Liver (tissue), 9 donors: ENCODE data around the gene TTC34. TPM values are rescaled to one million over a fixed set of nuclear protein-coding genes. Genes with fewer than 3 reads are reported as not detected.

Experiments used
- DNase-seq: peaks from one replicate; pipeline ENCODE4 v3.0.0-alpha.2; 2017; ENCODE audit warnings: low spot score
- H3K27ac ChIP-seq, 2 donors: one replicate each; pipeline ENCODE4 v1.7.0; 2013; ENCODE audit warnings: inconsistent platforms in 2 of 2, low read length in 2 of 2, control low read depth in 1 of 2, low read depth in 1 of 2, mild to moderate bottlenecking in 1 of 2
- H3K27me3 ChIP-seq, 4 donors: one replicate each; pipeline versions ENCODE4 v1.6.1 to v1.7.0; 2013; ENCODE audit warnings: low read length in 3 of 4, inconsistent platforms in 1 of 4, mild to moderate bottlenecking in 1 of 4, moderate library complexity in 1 of 4; ENCODE audit not compliant: control insufficient read depth in 4 of 4, insufficient read depth in 4 of 4
- H3K36me3 ChIP-seq, 4 donors: one replicate each; pipeline versions ENCODE4 v1.6.1 to v1.7.0; 2013; ENCODE audit warnings: low read length in 3 of 4, mild to moderate bottlenecking in 3 of 4, low read depth in 1 of 4, moderate library complexity in 1 of 4; ENCODE audit not compliant: control insufficient read depth in 4 of 4, insufficient read depth in 3 of 4
- H3K4me1 ChIP-seq, 4 donors: one replicate each; pipeline versions ENCODE4 v1.6.1 to v1.7.0; 2013; ENCODE audit warnings: low read length in 3 of 4, mild to moderate bottlenecking in 3 of 4, moderate library complexity in 1 of 4; ENCODE audit not compliant: control insufficient read depth in 4 of 4, insufficient read depth in 4 of 4
- H3K4me3 ChIP-seq, 3 donors: one replicate each; pipeline versions ENCODE4 v1.6.1 to v1.7.0; 2013; ENCODE audit warnings: low read length in 3 of 3, control low read depth in 1 of 3, low read depth in 1 of 3, mild to moderate bottlenecking in 1 of 3
- H3K9ac ChIP-seq, 2 donors: one replicate each; pipeline ENCODE4 v1.7.0; 2013; ENCODE audit warnings: low read length in 2 of 2, mild to moderate bottlenecking in 2 of 2, moderate library complexity in 2 of 2, control low read depth in 1 of 2, low read depth in 1 of 2
- H3K9me3 ChIP-seq, 4 donors: one replicate each; pipeline versions ENCODE4 v1.6.1 to v1.7.0; 2013; ENCODE audit warnings: low read length in 3 of 4; ENCODE audit not compliant: control insufficient read depth in 4 of 4
- EGR1 ChIP-seq, 2 donors: IDR thresholded peaks; 2 replicates each; pipeline ENCODE4 v1.6.1; 2016 to 2018; ENCODE audit warnings: antibody characterized with exemption in 2 of 2, low read depth in 2 of 2
- FOXA2 ChIP-seq: IDR thresholded peaks from 2 replicates; pipeline ENCODE4 v1.6.1; 2016; ENCODE audit warnings: antibody characterized with exemption
- GABPA ChIP-seq, 2 donors: IDR thresholded peaks in 1 of 2; conservative IDR thresholded peaks in 1 of 2; 2 replicates each; pipeline ENCODE4 v1.6.1; 2016; ENCODE audit warnings: antibody characterized with exemption in 2 of 2, mild to moderate bottlenecking in 1 of 2, moderate library complexity in 1 of 2
- HNF4G ChIP-seq: IDR thresholded peaks from 2 replicates; pipeline ENCODE4 v1.6.1; 2016; ENCODE audit warnings: antibody characterized with exemption
- JUND ChIP-seq, 2 donors: IDR thresholded peaks; 2 replicates each; pipeline ENCODE4 v1.6.1; 2016; ENCODE audit warnings: antibody characterized with exemption in 2 of 2
- NR2F2 ChIP-seq: IDR thresholded peaks from 2 replicates; pipeline ENCODE4 v1.6.1; 2016; ENCODE audit warnings: antibody characterized with exemption
- RXRA ChIP-seq, 2 donors: IDR thresholded peaks; 2 replicates each; pipeline ENCODE4 v1.6.1; 2017 to 2018; ENCODE audit warnings: antibody characterized with exemption in 2 of 2, mild to moderate bottlenecking in 1 of 2
- SP1 ChIP-seq: IDR thresholded peaks from 2 replicates; pipeline ENCODE4 v1.6.1; 2018; ENCODE audit warnings: antibody characterized with exemption, mild to moderate bottlenecking
- TAF1 ChIP-seq: conservative IDR thresholded peaks from 2 replicates; pipeline ENCODE4 v1.6.1; 2016; ENCODE audit warnings: antibody characterized with exemption, mild to moderate bottlenecking
- WGBS: extraction: QIAGEN DNeasy Blood & Tissue Kit; methylation state at CpG from one replicate; pipeline ENCODE4 v1.1.7; 2013; 5-methylcytosine and 5-hydroxymethylcytosine counted together
- polyA plus RNA-seq, 2 donors: library from polyadenylated mRNA; stranded (reverse) in 1 of 2; unstranded in 1 of 2; fragments of 200-250 nt in 1 of 2; fragments of >200 nt in 1 of 2; fragmentation: Nextera tagmentation in 1 of 2; extraction: Ambion mirVana in 1 of 2; gene quantifications; one replicate each; pipeline versions ENCODE4 v1.2.1 to v1.2.3, GENCODE V29; 2013 to 2015
- total RNA-seq, 2 donors: library from RNA; depleted of rRNA; stranded (reverse); fragments of >200 nt; gene quantifications; one replicate each; pipeline ENCODE4 v1.2.3, GENCODE V29; 2014
- TF ChIP-seq, protein P1 (sequence below): IDR thresholded peaks from 2 replicates; pipeline ENCODE4 v1.6.1; 2016; ENCODE audit warnings: antibody characterized with exemption
- TF ChIP-seq, protein P2 (sequence below): IDR thresholded peaks from 2 replicates; pipeline ENCODE4 v1.6.1; 2016; ENCODE audit warnings: antibody characterized with exemption, mild to moderate bottlenecking
- TF ChIP-seq, protein P3 (sequence below): IDR thresholded peaks from 2 replicates; pipeline ENCODE4 v1.6.1; 2016; ENCODE audit warnings: antibody characterized with exemption
- TF ChIP-seq, protein P4 (sequence below): IDR thresholded peaks from 2 replicates; pipeline ENCODE4 v1.6.1; 2016; ENCODE audit warnings: antibody characterized with exemption
- TF ChIP-seq, protein P5 (sequence below): fragments of 150-350 bp; IDR thresholded peaks from 2 replicates; pipeline ENCODE4 v1.5.1; 2017; ENCODE audit warnings: improper control_type of control experiment, low read depth, low read length; ENCODE audit not compliant: missing input control
- donor health status: healthy.
- donor health status: healthy.
- donor health status: healthy.
- donor health status: healthy.
- donor health status: healthy.

The TTC34 gene
- total and polyA plus RNA-seq, 4 donors: 0.01 to 0.25 (median 0.08) TPM; not detected in 1

DNA sequence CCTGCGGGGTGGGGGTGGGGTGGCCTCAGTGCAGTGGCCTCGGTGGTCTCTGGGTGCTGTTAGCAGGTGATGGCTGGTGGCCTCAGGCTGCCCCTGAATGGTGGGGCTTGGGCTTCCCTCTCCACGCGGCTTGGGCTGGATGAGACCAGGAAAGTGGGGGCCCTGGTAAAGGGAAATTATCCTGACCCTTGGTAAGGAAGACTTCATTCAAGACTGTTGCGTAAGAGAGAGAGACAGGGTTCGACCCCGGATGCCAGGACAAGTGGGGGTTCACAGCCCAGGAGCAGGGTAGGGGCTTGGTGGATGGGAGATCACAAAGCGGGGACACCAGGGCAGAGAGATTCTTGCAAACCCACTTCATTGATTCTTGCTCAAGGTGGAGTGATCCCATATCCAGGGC is 5.5 kb upstream of the TTC34 start:
- WGBS: 72% methylated on average over 8 of the region's 8 CpGs
- no peak overlapping the region for H3K9ac ChIP-seq
- peaks cover 0 to 2% (median 0%) of the 10 kb centered on the region in 4 donors for H3K27me3 ChIP-seq

DNA sequence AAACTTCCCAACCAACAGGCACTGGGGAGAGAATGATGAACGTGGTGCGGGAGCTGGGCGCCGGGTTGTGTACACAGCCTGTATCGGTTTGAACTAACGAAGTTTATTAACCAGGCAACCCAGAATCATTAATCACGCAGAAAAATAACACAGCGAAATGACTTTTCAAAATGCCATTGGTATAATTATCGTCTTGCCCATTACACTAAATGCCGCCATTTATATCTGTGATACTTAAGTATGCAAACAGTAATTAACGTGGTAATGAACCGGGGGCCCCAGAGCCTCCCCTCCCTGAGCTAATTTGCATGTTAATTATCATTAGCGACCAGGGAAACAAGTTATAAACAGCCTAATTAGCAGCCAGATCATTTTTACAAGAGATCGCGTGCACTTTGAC is 5.1 kb upstream of the TTC34 start:
- no peak for DNase-seq
- no peaks in the 10 kb centered on the region for H3K4me1 ChIP-seq
- 53% methylated on average over 15 of the region's 15 CpGs for WGBS
- no peak overlapping the region for H3K27ac ChIP-seq
- H3K27me3 ChIP-seq: peaks cover 0 to 2% (median 0%) of the 10 kb centered on the region in 4 donors
- no peak overlapping the region for H3K4me3 ChIP-seq
- H3K9me3 ChIP-seq: no peaks in the 10 kb centered on the region
- H3K9ac ChIP-seq: no peak overlapping the region
- H3K36me3 ChIP-seq: no peaks in the 10 kb centered on the region
- TF ChIP-seq RXRA (IDR thresholded peaks at IDR 0.05): no peak
- no peak for TF ChIP-seq TAF1
- TF ChIP-seq NR2F2: no peak
- TF ChIP-seq, protein P1, sequence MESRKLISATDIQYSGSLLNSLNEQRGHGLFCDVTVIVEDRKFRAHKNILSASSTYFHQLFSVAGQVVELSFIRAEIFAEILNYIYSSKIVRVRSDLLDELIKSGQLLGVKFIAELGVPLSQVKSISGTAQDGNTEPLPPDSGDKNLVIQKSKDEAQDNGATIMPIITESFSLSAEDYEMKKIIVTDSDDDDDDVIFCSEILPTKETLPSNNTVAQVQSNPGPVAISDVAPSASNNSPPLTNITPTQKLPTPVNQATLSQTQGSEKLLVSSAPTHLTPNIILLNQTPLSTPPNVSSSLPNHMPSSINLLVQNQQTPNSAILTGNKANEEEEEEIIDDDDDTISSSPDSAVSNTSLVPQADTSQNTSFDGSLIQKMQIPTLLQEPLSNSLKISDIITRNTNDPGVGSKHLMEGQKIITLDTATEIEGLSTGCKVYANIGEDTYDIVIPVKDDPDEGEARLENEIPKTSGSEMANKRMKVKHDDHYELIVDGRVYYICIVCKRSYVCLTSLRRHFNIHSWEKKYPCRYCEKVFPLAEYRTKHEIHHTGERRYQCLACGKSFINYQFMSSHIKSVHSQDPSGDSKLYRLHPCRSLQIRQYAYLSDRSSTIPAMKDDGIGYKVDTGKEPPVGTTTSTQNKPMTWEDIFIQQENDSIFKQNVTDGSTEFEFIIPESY: no peak
- TF ChIP-seq EGR1 (IDR thresholded peaks at IDR 0.05; ENCODE audit: low read depth in 2 of 2): no peak
- TF ChIP-seq, protein P2, sequence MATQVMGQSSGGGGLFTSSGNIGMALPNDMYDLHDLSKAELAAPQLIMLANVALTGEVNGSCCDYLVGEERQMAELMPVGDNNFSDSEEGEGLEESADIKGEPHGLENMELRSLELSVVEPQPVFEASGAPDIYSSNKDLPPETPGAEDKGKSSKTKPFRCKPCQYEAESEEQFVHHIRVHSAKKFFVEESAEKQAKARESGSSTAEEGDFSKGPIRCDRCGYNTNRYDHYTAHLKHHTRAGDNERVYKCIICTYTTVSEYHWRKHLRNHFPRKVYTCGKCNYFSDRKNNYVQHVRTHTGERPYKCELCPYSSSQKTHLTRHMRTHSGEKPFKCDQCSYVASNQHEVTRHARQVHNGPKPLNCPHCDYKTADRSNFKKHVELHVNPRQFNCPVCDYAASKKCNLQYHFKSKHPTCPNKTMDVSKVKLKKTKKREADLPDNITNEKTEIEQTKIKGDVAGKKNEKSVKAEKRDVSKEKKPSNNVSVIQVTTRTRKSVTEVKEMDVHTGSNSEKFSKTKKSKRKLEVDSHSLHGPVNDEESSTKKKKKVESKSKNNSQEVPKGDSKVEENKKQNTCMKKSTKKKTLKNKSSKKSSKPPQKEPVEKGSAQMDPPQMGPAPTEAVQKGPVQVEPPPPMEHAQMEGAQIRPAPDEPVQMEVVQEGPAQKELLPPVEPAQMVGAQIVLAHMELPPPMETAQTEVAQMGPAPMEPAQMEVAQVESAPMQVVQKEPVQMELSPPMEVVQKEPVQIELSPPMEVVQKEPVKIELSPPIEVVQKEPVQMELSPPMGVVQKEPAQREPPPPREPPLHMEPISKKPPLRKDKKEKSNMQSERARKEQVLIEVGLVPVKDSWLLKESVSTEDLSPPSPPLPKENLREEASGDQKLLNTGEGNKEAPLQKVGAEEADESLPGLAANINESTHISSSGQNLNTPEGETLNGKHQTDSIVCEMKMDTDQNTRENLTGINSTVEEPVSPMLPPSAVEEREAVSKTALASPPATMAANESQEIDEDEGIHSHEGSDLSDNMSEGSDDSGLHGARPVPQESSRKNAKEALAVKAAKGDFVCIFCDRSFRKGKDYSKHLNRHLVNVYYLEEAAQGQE: no peak

More for the DNA sequence above, 5.5 kb upstream of the TTC34 start:
- no peaks in the 10 kb centered on the region for H3K36me3 ChIP-seq
- DNase-seq: no peak
- H3K4me3 ChIP-seq: no peak overlapping the region
- peaks cover 0 to under 1% (median under 1%) of the 10 kb centered on the region in 4 donors for H3K9me3 ChIP-seq
- H3K4me1 ChIP-seq: no peaks in the 10 kb centered on the region
- H3K27ac ChIP-seq: no peak overlapping the region
- no peak for TF ChIP-seq NR2F2
- TF ChIP-seq, protein P3, sequence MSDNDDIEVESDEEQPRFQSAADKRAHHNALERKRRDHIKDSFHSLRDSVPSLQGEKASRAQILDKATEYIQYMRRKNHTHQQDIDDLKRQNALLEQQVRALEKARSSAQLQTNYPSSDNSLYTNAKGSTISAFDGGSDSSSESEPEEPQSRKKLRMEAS: no peak
- no peak for TF ChIP-seq FOXA2
- TF ChIP-seq, protein P4, sequence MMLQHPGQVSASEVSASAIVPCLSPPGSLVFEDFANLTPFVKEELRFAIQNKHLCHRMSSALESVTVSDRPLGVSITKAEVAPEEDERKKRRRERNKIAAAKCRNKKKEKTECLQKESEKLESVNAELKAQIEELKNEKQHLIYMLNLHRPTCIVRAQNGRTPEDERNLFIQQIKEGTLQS: no peak
- no peak for TF ChIP-seq JUND (IDR thresholded peaks at IDR 0.05)
- TF ChIP-seq TAF1: no peak
- no peak for TF ChIP-seq HNF4G
- TF ChIP-seq, protein P2: no peak
- no peak for TF ChIP-seq GABPA (IDR thresholded peaks at IDR 0.05 in 1 of 2, conservative IDR thresholded peaks at IDR 0.05 in 1 of 2)
- no peak for TF ChIP-seq SP1
- TF ChIP-seq, protein P5, sequence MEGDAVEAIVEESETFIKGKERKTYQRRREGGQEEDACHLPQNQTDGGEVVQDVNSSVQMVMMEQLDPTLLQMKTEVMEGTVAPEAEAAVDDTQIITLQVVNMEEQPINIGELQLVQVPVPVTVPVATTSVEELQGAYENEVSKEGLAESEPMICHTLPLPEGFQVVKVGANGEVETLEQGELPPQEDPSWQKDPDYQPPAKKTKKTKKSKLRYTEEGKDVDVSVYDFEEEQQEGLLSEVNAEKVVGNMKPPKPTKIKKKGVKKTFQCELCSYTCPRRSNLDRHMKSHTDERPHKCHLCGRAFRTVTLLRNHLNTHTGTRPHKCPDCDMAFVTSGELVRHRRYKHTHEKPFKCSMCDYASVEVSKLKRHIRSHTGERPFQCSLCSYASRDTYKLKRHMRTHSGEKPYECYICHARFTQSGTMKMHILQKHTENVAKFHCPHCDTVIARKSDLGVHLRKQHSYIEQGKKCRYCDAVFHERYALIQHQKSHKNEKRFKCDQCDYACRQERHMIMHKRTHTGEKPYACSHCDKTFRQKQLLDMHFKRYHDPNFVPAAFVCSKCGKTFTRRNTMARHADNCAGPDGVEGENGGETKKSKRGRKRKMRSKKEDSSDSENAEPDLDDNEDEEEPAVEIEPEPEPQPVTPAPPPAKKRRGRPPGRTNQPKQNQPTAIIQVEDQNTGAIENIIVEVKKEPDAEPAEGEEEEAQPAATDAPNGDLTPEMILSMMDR: no peak
- TF ChIP-seq, protein P1: no peak
